Activated T-cell treated with anti-CD3 and anti-CD28 coated beads for 4 hours (primary cell): ENCODE data around the gene LTBR.

Experiments used
- DNase-seq: peaks from one replicate; pipeline ENCODE4 v3.0.0-alpha.2; 2020

The LTBR gene

DNA sequence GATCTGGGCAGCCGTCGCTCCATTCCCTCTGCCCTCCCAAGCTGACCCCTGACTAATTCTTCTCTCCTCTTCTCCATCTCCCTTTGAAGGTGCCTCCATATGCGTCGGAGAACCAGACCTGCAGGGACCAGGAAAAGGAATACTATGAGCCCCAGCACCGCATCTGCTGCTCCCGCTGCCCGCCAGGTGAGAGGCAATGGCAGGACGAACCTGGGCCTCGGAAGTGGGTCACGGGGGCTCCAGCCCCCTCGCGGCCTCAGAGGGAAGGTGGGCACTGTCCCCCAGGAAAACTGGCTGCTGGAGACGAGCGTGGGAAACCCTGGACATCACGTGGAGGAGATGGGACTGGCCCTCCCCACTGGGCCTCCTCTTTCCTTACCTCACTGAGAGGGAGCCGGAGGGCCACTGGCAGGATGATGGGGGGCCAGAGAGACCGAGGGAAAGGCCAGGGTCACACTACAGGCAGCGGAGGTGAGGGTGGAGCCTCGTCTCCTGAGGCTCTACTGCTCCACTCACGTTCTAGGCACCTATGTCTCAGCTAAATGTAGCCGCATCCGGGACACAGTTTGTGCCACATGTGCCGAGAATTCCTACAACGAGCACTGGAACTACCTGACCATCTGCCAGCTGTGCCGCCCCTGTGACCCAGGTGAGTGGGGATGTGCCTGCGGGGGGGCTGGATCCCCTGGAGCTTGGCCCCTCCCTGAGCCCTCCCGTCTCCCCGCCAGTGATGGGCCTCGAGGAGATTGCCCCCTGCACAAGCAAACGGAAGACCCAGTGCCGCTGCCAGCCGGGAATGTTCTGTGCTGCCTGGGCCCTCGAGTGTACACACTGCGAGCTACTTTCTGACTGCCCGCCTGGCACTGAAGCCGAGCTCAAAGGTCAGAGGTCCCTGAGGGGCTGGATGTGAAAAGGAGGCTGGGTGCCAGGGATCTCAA lies 806 bp downstream of the LTBR start:
- no peak for DNase-seq

DNA sequence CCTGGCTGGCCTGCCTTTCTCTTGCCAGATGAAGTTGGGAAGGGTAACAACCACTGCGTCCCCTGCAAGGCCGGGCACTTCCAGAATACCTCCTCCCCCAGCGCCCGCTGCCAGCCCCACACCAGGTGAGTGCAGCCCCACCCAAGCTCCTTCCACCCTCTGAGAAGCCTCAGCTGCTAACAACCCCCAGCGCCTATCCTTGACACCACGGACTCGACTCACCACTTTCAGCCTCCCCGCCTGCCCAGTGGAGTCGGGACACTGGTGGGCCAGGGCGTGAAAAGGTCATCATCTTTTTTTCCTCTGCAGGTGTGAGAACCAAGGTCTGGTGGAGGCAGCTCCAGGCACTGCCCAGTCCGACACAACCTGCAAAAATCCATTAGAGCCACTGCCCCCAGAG lies 2.1 kb downstream of the LTBR start:
- no peak for DNase-seq

DNA sequence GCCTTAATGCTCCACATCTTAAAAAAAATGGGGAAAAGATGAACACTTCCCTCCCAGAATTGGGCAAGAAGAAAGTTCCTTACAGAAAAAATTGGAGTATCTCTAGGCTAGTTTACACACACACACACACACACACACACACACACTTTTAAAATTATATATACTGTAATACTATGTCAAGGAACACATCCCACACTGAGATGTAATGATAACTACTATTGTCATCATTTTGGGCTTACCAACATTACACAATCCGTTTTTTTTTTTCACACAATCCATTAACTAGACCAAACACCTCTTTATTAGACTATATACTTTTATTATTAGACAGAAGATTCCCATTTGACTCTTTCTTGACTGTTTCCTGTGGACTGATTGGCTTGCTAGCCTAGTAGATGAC lies 2.5 kb downstream of the LTBR start:
- no peak for DNase-seq

DNA sequence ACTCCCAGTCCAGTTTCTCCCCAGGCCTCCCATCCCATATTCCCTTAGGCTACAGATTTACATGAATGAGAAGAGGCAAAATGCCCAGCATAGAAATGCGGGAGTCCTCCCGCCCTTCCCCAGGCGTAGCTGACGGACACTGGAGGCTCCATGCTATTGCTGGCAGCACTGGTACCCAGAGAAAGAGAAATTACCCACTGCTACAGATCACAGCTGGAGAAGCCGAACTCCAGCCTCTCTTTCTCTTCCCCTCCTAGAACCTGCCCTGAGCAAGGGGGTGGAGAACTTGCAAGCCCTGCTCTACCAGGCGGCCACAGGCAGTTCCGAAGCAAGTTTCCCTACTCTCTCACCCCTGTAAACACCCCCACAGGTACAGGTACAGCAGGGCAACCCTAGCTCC lies 3.6 kb downstream of the LTBR start:
- DNase-seq = no peak

DNA sequence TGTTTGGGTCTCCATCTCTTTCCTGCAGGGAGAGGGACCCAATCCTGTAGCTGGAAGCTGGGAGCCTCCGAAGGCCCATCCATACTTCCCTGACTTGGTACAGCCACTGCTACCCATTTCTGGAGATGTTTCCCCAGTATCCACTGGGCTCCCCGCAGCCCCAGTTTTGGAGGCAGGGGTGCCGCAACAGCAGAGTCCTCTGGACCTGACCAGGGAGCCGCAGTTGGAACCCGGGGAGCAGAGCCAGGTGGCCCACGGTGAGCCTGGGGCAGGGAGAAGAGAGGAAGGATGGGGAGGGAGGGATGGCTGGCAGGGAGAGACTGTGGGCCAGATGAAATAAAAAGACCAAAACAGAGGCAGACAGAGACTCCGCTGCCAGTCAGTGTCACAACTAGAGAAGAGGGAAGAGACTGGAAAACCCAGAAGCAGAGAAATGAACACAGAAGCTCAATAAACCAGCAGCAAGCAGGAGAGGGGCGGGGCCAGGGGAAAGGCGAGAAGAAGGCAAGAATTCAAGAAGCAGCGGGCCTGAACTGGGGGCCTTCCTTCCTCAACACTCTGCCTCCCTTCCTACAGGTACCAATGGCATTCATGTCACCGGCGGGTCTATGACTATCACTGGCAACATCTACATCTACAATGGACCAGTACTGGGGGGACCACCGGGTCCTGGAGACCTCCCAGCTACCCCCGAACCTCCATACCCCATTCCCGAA lies 6.3 kb downstream of the LTBR start:
- DNase-seq = no peak

DNA sequence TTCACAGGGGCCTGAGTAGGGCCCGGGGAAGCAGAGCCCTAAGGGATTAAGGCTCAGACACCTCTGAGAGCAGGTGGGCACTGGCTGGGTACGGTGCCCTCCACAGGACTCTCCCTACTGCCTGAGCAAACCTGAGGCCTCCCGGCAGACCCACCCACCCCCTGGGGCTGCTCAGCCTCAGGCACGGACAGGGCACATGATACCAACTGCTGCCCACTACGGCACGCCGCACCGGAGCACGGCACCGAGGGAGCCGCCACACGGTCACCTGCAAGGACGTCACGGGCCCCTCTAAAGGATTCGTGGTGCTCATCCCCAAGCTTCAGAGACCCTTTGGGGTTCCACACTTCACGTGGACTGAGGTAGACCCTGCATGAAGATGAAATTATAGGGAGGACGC lies 7.1 kb downstream of the LTBR start:
- DNase-seq = no peak

DNA sequence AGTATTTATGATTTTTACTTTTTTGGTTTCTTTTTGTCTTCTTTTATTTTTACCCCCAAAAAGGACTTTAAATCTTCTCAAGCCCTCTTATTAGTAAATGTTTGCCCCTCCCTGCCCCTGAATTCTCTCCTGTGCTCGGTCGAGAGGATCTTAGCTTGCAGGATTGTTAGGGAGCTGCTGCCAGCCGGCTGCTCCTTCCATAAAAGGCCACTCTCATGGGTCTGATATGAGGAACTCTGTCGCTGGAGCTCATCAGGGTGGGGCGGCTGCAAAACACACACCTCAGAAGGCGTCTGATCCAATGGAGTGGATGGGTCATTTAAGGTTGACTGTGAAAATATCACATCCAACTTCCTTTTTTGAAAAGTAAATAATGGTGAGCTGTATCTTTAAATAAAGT lies 8.5 kb downstream of the LTBR start:
- no peak for DNase-seq

DNA sequence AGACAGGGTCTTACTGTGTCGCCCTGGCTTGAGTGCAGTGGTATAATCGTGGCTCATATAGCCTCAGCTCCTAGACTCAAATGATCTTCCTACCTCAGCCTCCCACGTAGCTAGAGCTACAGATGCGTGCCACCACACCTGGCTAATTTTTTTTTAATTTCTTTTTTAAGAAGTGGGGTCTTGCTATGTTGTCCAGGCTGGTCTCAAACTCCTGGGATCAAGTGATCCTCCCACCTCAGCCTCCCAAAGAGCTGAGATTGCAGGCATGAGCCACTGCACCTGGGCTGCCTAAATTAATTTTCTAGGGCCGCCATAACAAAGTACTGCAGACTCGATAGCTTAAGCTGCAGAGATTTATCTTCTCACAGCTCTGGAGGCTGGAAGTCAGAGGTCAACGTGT lies 9.1 kb downstream of the LTBR start:
- DNase-seq = no peak

DNA sequence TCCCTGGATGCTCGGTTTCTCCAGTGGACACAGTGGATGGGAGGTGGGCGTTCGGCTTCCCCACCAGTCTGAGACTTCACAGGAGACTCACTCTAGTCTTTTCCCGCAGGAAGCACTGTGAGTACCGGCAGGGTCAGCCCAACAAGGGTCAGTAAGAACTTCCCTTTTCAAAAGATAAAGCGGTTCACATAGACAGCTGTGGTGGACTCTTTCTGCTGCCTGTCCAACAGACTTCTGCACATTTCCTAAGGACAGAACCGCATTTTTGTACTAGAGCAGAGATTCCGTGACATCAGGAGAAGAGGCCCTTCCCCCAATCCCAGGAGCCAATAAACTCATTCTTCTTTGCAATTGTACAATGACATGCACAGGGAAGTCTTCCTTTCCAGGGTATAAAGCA lies 10.4 kb downstream of the LTBR start:
- DNase-seq = no peak

DNA sequence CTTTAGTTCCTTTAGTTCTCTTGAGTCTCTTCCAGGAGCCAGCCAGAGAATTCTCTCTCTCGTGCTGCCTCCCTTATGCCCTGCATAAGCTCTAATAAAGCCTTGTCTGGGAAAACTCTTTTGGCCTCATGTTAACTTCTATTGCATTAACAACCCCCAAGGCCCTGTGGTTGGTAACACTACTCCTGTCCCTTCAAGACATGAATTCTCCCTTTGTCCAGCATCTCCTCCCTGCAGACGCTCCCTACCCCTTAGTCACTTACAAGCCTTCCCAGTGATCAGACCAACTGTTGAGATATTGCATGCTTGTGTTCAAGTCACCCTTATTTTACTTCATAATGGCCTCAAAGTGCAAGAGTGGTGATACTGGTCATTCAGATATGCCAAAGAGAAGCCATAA lies 12.1 kb downstream of the LTBR start:
- no peak for DNase-seq

DNA sequence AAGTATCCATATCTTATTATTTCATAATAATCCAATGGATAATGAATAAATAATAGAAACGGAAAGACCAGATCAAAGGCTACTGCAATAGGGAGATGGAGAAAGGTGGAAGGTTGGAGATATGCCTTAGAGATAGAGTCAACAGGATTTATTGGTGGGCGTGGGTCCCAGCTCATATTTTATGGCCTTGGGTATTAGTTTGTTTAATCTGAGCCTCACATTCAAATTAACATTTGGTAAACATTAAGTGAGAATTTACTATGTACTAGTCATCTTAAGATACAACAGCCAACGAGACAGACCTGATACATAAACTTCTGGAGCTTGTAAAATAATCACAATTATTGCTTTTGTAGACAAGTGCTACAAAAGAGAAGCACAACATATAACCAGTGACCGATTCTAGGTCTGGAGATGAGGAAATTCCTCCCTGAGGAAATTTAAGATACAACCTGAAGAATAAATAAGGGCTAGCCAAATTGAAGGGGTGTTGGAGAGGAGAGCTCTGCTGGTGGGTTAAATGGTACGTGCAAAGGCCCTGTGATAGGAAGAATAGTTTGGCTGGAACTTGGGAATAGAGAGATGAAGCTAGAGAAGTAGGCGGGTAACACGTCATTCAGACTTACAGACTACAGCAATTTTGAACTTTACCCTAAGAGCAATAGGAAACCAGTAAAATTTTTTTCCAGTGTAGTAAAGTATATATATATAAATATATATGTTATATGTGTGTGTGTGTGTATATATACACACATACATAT lies 16.1 kb downstream of the LTBR start:
- DNase-seq = no peak

DNA sequence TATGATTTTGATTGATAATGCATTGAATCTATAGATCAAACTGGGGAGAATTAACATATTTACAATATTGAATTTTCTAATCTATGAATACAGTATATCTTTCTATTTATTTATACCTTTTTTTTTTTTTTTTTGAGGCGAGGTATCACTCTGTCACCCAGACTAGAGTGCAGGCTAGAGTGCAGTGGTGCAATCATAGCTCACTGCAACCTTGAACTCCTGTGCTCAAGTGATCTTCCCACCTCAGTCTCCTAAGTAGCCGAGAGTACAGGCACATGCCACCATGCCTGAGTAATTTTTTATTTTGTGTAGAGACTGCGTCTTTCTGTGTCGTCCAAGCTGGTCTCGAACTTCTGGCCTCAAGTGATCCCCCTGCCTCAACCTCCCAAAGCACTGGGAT lies 20.4 kb downstream of the LTBR start:
- DNase-seq = no peak

DNA sequence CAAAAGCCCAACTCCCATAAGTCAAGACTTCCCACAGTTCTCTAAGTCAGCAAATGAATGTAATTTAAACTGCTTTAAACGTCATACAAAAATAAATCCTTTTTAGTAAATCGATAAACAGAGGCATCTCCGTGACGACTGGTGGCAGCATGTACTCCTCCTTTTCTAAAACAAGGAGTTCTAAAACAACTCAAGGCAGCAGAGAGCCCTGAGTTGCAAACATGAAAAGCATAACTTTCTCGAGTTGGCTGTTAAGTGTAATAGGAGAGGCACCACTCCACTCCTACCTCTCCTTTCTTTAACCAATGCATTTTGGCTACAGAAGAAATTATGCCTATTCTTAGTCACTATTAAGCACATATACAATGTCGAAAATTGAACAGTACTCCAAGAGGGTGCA lies 22.0 kb downstream of the LTBR start:
- DNase-seq = no peak

DNA sequence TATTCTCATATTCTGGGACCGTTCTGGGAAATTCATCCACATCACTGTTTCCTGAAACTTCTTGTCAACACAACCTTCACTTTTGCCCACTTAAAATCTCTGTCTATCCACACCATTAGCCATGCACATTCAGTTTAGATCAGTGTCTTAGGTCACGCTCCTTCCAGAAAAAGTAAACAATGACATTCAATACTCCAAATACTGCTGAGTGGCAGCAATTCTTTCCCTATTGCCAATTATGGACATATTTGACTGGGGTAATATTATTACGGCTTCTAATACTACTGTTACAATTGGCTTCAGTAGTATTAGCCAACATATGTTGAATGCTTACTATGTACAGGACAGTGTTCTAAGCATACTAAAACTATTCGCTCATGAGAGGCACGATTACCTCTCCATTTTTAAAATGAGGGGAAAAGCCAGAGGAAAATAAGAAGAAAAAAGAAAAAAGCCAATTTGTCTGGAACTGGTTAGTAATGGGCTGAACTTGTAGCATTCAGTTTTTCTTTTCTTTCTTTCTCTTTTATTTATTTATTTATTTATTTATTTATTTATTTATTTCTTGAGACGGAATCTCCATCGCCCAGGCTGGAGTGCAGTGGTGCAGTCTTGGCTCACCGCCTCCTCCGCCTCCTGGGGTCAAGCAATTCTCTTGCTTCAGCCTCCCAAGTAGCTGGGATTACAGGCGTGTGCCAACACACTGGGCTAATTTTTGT lies 23.4 kb downstream of the LTBR start:
- no peak for DNase-seq

DNA sequence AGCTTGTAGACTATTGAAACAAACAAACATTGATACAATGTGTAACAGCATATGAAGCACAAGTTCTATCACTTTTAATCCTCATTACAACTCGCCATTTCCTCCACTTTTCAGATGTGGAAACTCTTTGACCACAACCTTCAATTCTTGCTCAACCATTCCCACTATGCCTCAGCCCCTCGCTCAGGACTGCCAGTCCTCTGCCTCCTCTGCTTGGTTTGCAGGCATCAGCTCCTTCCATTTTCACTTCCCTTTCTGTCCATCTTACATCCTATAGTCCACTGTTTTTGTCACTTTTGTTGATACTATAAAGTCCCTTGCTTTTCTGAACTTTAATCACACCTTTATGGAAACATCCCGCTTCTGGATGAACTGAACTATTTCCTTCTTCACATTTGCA lies 32.6 kb downstream of the LTBR start:
- no peak for DNase-seq

DNA sequence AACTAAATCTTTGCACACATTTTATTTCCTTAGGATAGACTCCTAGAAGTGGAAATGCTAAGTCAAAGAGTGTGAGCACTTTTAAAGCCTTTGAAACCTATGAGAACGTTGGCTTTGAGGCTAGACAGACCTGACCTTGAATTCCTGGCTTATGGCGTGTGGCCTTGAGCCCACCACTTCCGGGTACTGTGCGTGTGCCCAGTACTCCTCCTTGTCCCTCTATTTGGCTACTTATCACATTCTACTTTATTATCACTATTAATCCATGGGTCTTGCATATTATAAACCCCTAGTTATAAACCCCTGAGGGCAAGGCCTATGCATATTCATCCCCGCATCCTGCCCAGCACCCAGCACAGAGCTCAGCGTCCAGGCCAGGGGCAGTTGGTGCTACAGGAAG lies 34.8 kb downstream of the LTBR start:
- no peak for DNase-seq

DNA sequence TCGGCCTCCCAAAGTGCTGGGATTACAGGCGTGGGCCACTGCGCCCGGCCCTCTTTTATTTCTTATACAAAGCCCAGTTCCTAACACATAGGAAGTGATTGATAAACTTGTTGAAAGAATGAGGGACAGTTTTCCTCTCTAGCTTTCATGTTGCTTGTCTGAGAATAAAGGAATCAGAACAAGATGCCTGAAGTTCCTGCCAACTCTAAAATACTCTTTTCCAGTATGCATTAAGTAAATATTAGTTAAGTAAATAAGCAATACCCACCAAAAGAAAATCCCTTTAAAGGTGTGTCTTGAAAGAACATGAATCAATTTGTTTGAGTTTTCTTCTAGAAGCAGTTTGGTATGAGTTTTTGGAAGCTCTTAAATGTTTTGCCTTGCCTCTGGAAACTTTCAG lies 36.4 kb downstream of the LTBR start:
- DNase-seq = no peak

DNA sequence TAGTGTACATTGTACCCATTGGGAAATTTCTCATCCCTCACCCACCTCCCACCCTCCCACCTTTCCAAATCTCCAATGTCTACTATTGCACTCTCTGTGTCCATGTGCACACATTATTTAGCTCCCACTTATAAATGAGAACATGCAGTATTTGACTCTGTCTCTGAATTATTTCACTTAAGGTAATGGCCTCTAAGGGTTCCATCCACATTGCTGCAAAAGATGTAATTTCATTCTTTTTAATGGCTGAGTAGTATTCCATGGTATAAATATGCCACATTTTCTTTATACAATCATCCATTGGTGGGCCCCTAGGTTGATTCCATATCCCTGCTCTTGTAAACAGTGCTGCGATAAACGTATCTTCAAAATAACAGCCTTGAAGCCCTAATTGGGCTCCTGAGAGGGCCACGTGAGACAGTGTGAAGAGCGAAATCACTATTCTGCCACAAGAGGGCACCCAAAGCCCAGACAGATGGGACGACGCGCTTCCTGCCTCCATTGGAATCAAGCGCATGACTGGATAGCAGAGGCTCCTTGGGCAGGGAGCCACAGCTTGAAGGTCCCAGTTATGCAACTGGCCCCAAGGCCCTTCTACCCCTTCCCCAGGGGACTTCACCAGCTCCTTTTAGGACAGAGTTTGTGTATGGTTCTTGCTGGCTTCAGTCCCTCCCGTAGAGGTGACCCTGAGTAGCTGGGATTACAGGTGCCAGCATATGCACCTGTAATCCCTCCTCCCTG lies 39.5 kb downstream of the LTBR start:
- peak; percentile 59 for DNase-seq

DNA sequence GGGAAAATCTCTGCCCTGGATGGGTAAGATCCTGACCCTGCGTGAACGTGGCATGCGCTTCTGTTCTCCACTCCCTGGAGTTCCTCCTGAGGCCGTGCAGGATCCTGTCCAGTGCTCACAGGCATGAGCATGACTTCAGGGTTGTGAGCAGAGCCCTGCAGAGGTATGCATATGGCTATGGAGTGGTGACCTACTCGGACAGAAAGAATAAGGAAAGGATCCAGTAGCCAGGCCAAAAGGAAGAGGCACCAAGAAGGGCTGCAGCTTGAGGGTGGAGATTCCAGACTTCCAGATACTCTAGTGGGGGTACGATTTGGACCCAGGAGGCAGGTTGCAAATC lies 40.0 kb downstream of the LTBR start:
- no peak for DNase-seq

DNA sequence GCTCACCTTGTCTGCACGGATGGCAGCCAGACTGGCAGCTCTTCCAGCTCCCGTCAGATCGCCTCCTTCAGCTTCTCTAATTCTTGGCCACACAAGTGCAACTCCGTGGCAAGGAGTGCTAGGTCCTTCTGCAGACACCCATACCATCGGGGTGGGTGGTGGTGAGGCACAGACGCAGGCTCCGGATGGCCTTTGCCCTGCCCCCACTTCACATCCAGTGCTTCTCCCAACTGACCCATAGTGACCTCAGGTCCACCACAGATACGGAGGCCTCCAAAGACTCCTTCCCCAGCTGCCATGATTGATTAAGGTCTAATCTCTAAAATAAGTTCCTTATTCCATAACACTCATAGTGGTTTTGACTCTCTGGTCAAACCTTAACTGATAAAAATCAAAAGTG lies 40.9 kb downstream of the LTBR start:
- DNase-seq = no peak

DNA sequence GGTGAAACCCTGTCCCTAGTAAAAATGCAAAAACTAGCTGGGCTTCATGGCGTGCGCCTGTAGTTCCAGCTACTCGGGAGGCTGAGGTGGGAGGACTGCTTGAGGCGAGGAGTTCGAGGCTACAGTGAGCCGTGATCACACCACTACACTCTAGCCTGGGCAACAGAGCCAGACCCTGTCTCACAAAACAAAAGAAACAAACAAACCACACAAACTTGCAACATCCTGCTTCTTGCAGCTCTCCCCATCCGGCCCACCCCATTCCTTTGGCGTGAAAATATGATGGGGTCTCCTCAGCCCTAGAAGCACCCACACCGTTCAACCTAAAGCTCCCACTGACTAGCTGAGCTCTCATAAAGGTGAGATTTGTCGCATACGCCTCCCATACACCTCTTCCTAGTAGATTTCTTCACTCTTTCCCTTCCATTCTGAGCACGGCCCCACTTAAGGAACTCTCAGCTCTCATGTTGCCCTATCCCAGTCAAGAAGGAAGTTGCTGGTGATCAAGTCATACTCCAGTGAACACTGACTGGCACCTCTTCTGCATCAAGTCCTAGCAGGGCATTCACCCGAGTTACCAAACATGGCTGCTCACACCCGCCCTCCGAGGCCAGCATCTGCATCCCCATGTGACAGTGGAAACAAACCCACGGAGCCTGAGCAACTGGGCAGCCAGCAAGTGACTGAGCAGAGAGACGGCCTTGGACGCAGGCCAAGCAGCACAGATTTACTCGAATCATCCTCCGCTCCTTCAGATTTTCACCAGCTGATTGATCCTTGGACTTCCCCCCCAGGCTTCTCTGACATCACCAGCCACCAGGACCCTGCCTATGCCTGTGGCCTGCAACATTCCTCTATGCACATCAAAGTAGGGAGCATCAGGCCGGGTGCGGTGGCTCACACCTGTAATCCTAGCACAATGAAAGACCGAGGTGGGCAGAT lies 41.9 kb downstream of the LTBR start:
- DNase-seq = no peak
